Right atrium auricular region (tissue), 2 donors: ENCODE measurements around the gene FFAR1. TPM values are rescaled to one million over a fixed set of nuclear protein-coding genes. Genes with fewer than 3 reads are reported as not detected.

Source experiments
- DNase-seq: peaks from one replicate; pipeline ENCODE4 v3.0.0-alpha.2; 2019; ENCODE audit warnings: low spot score
- H3K27ac ChIP-seq, 2 donors: fragments of 200-600 bp; sonication (generic); 1 replicate in 1 of 2; 2 replicates in 1 of 2; pipeline ENCODE4 v1.5.1; 2016 to 2019
- H3K27me3 ChIP-seq, 2 donors: fragments of 200-600 bp; sonication (generic); one replicate each; pipeline versions ENCODE4 v1.5.1 to v1.6.0; 2017 to 2019
- H3K36me3 ChIP-seq: fragments of 200-600 bp; sonication (generic); one replicate; pipeline ENCODE4 v1.5.1; 2016
- H3K4me1 ChIP-seq, 2 donors: fragments of 200-600 bp; sonication (generic); one replicate each; pipeline versions ENCODE4 v1.5.1 to v1.6.0; 2017 to 2019
- H3K4me3 ChIP-seq, 2 donors: fragments of 200-600 bp; sonication (generic); 1 replicate in 1 of 2; 2 replicates in 1 of 2; pipeline ENCODE4 v1.5.1; 2017 to 2019; ENCODE audit warnings: mild to moderate bottlenecking in 1 of 2, moderate library complexity in 1 of 2
- H3K9me3 ChIP-seq, 2 donors: fragments of 200-600 bp; sonication (generic); one replicate each; pipeline ENCODE4 v1.5.1; 2019
- CTCF ChIP-seq, 2 donors: fragments of 200-600 bp; sonication (generic); IDR thresholded peaks; one replicate each; pipeline ENCODE4 v1.5.1; 2019; ENCODE audit warnings: antibody characterized with exemption in 2 of 2
- total RNA-seq, 2 donors: library from RNA; depleted of rRNA; stranded (reverse); fragments of >200 nt; gene quantifications; one replicate each; pipeline ENCODE4 v1.1.0, GENCODE V29; 2016

Gene FFAR1
- not detected for total RNA-seq

- Histone ChIP-seq H3K4me3 (no peak within 1 kb of the TSS), H3K9me3 (no peaks in the 10 kb centered on the region), H3K36me3 (no peaks in the 10 kb centered on the region), H3K27me3 (no peaks in the 10 kb centered on the region), H3K4me1 (no peaks in the 10 kb centered on the region), H3K27ac (no peak within 1 kb of the TSS)
- no peak for DNase-seq
- no peak for TF ChIP-seq CTCF (IDR thresholded peaks at IDR 0.05)
Measured at GRCh38 chr19:35347171-35347929, at the start of gene FFAR1. TSS of gene FFAR1 (plus strand) at chr19:35347902. CDS start at chr19:35351552, 3,650 bp downstream.

- DNase-seq: no peak
Measured at GRCh38 chr19:35297922-35298321, 49.8 kb upstream of the FFAR1 start.

GRCh38 chr19:35298561-35298972 lies 49.1 kb upstream of the FFAR1 start:
- Histone ChIP-seq H3K27ac (no peak overlapping the region), H3K4me3 (no peak overlapping the region), H3K36me3 (no peaks in the 10 kb centered on the region), H3K27me3 (no peaks in the 10 kb centered on the region), H3K9me3 (no peaks in the 10 kb centered on the region), H3K4me1 (no peaks in the 10 kb centered on the region)
- no peak for TF ChIP-seq CTCF (IDR thresholded peaks at IDR 0.05)
- no peak for DNase-seq

More at GRCh38 chr19:35297922-35298321, 49.8 kb upstream of the FFAR1 start:
- Histone ChIP-seq H3K4me3 (no peak overlapping the region), H3K4me1 (no peaks in the 10 kb centered on the region), H3K36me3 (no peaks in the 10 kb centered on the region), H3K27ac (no peak overlapping the region), H3K27me3 (no peaks in the 10 kb centered on the region), H3K9me3 (no peaks in the 10 kb centered on the region)
- no peak for TF ChIP-seq CTCF (IDR thresholded peaks at IDR 0.05)

- Histone ChIP-seq H3K9me3 (no peaks in the 10 kb centered on the region), H3K27me3 (no peaks in the 10 kb centered on the region), H3K36me3 (no peaks in the 10 kb centered on the region), H3K4me1 (no peaks in the 10 kb centered on the region), H3K27ac (no peak overlapping the region), H3K4me3 (no peak overlapping the region)
- DNase-seq: no peak
- no peak for TF ChIP-seq CTCF (IDR thresholded peaks at IDR 0.05)
Measured at GRCh38 chr19:35299523-35300338, 48.0 kb upstream of the FFAR1 start.

GRCh38 chr19:35300339-35300649 lies 47.4 kb upstream of the FFAR1 start:
- H3K9me3 ChIP-seq: no peaks in the 10 kb centered on the region
- H3K27me3 ChIP-seq: no peaks in the 10 kb centered on the region
- TF ChIP-seq CTCF (IDR thresholded peaks at IDR 0.05): no peak
- DNase-seq: no peak
- no peaks in the 10 kb centered on the region for H3K36me3 ChIP-seq
- H3K27ac ChIP-seq: no peak overlapping the region
- no peaks in the 10 kb centered on the region for H3K4me1 ChIP-seq
- no peak overlapping the region for H3K4me3 ChIP-seq
